Testis (tissue), 2 donors: ENCODE results near the gene MRPS15.

Source experiments
- CTCF ChIP-seq, 3 experiments: fragments of 450-650 bp in 2 of 3; fragments of 200-600 bp in 1 of 3; sonication (generic) in 1 of 3; IDR thresholded peaks; one replicate each; pipeline ENCODE4 v1.5.1; 2016 to 2019; ENCODE audit warnings: antibody characterized with exemption in 3 of 3, mild to moderate bottlenecking in 2 of 3, moderate library complexity in 1 of 3
- POLR2A ChIP-seq: fragments of 450-650 bp; IDR thresholded peaks from one replicate; pipeline ENCODE4 v1.6.1; 2017; ENCODE audit warnings: antibody characterized with exemption, mild to moderate bottlenecking, moderate library complexity

- TF ChIP-seq POLR2A (peak; percentile 88), CTCF (IDR thresholded peaks at IDR 0.05) (no peak)
Observed at GRCh38 chr1:36450270-36450918, 13.8 kb downstream of the MRPS15 start, which contains the start of gene OSCP1.
